ENCODE measurements around the gene GGTA1.
A peak's percentile ranks its signal among the peaks of the same experiment; 100 is the strongest.
"Not testable (repeated sequence)": the region's sequence is repeated elsewhere in the genome, so short reads cannot be mapped to it uniquely, and the experiment has no call there.

The GGTA1 gene

DNA sequence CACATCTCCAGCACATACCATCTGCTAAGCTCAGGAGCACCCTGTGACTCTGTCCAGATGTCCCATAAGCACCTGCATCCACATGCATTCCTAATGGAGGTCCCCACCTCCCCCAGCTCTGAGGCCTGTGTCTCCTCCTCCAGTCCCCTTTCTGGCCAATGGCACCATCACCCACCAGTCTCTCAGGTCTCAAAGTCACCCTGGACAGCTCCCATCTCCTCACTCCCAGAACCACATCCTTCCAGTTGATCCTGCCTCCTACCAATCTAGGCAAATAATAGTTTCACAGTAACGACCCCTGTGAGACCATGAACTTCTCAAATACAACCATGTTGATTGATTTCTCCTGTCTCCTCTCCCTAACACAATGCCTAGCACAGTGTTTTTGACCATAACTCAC lies 40.1 kb downstream of the GGTA1 start:
- DNase-seq = no peak
- H3K4me1 ChIP-seq = peaks cover 0 to 15% (median 10%) of the 10 kb centered on the region in 4 donors
- H3K9me3 ChIP-seq = no peaks in the 10 kb centered on the region
- H3K27me3 ChIP-seq = no peaks in the 10 kb centered on the region
- intact Hi-C loops (cut with DNase I; ENCODE audit: low total_unique reads) = no loop called here
- TF ChIP-seq CTCF (IDR thresholded peaks at IDR 0.05) = no peak
- H3K36me3 ChIP-seq = peaks cover 38 to 58% (median 41%) of the 10 kb centered on the region in 3 donors
- no peak overlapping the region for H3K27ac ChIP-seq
- no peak overlapping the region for H3K4me3 ChIP-seq

- H3K9me3 ChIP-seq; intact Hi-C loops (cut with DNase I; ENCODE audit: low total_unique reads); H3K27ac ChIP-seq; DNase-seq; H3K4me3 ChIP-seq; H3K27me3 ChIP-seq: not testable (repeated sequence)
- Histone ChIP-seq H3K4me1 (peaks cover 0 to 17% (median 13%) of the 10 kb centered on the region in 4 donors), H3K36me3 (peaks cover 41 to 65% (median 47%) of the 10 kb centered on the region in 3 donors)
Observed at GRCh38 chr9:121458449-121458848, 41.2 kb downstream of the GGTA1 start.

GRCh38 chr9:121455527-121456239 lies 44.0 kb downstream of the GGTA1 start:
- H3K27ac ChIP-seq = no peak overlapping the region
- TF ChIP-seq CTCF (IDR thresholded peaks at IDR 0.05) = no peak
- H3K36me3 ChIP-seq = peaks cover 41 to 65% (median 42%) of the 10 kb centered on the region in 3 donors
- DNase-seq = no peak
- H3K27me3 ChIP-seq = no peaks in the 10 kb centered on the region
- H3K4me1 ChIP-seq = peaks cover 0 to 13% (median 11%) of the 10 kb centered on the region in 4 donors
- no peaks in the 10 kb centered on the region for H3K9me3 ChIP-seq
- intact Hi-C loops (cut with DNase I; ENCODE audit: low total_unique reads) = no loop called here
- H3K4me3 ChIP-seq = no peak overlapping the region

- peaks cover 39 to 59% (median 40%) of the 10 kb centered on the region in 3 donors for H3K36me3 ChIP-seq
- H3K27ac ChIP-seq = no peak overlapping the region
- no peak for TF ChIP-seq CTCF (IDR thresholded peaks at IDR 0.05)
- no peak for DNase-seq
- H3K27me3 ChIP-seq = no peaks in the 10 kb centered on the region
- intact Hi-C loops (cut with DNase I; ENCODE audit: low total_unique reads) = no loop called here
- no peak overlapping the region for H3K4me3 ChIP-seq
- H3K9me3 ChIP-seq = no peaks in the 10 kb centered on the region
- peaks cover 0 to 17% (median 12%) of the 10 kb centered on the region in 4 donors for H3K4me1 ChIP-seq
Observed at GRCh38 chr9:121454972-121455371, 44.7 kb downstream of the GGTA1 start.

DNA sequence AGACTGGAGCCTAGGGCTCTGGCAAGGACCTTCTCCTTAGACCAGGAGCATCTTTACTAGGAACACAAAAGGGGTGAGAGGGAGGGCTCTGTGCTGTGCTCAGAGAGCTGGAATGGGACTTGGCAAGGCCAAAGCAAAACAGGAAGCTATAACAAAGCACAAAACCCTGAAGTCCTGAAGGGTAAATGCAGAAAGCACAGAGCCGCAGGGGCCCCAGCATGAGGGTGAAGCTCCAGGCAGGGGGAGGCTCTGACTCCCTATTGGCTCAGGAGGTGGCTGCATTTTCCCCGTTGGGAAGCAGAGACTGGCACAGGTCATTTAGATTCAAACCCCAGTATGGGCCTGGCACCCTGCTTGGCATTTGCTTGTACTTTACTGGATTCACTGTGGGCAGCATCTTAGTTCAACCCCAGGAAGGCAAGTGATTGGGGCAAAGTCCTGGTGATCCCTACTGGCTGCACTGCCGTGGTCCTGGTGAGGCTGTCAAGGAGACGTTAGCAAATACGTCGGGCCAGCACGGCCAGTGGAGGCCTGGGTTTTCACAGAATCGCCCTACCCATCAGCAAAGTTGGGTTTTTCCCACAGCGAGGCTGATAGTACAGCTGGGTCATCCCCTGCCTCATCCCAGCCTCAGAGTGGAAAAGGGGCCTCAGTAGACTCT lies 46.3 kb downstream of the GGTA1 start:
- Histone ChIP-seq H3K27me3 (no peaks in the 10 kb centered on the region), H3K9me3 (no peaks in the 10 kb centered on the region), H3K27ac (peak overlapping the region; percentile 36 to 50), H3K36me3 (peaks cover 23 to 43% (median 26%) of the 10 kb centered on the region in 3 donors), H3K4me3 (no peak overlapping the region), H3K4me1 (peaks cover 0 to 17% (median 12%) of the 10 kb centered on the region in 4 donors)
- no peak for DNase-seq
- intact Hi-C loops (cut with DNase I; ENCODE audit: low total_unique reads) = no loop called here
- no peak for TF ChIP-seq CTCF (IDR thresholded peaks at IDR 0.05)

- TF ChIP-seq CTCF (IDR thresholded peaks at IDR 0.05) = no peak
- no peaks in the 10 kb centered on the region for H3K9me3 ChIP-seq
- intact Hi-C loops (cut with DNase I; ENCODE audit: low total_unique reads) = no loop called here
- no peak for DNase-seq
- peaks cover 17 to 30% (median 26%) of the 10 kb centered on the region in 3 donors for H3K36me3 ChIP-seq
- no peak overlapping the region for H3K4me3 ChIP-seq
- peak overlapping the region in 1 of 2 donors; percentile 13 for H3K27ac ChIP-seq
- peaks cover 0 to 17% (median 12%) of the 10 kb centered on the region in 4 donors for H3K4me1 ChIP-seq
- no peaks in the 10 kb centered on the region for H3K27me3 ChIP-seq
Observed at GRCh38 chr9:121452085-121452484, 47.6 kb downstream of the GGTA1 start.
